Activated T-helper 2 cell treated with anti-CD3 and anti-CD28 coated beads, Interferon-gamma antibody, Interleukin-2, Interleukin-4, amounts not matched to agents 10 μg/mL and 5 μg/mL and 100 μg/mL, durations not matched to agents 14 hours and 24 hours and 36 hours (primary cell): Measurements from ENCODE around the gene TSHZ1. TPM values are rescaled to one million over a fixed set of nuclear protein-coding genes. Genes with fewer than 3 reads are reported as not detected.
A peak's percentile ranks its signal among the peaks of the same experiment; 100 is the strongest.

Experiments used
- DNase-seq: peaks from one replicate; pipeline ENCODE4 v3.0.0; 2021; ENCODE audit warnings: low spot score
- H3K27ac Mint-ChIP-seq: one replicate; pipeline ENCODE4 v1.8.0; 2021; ENCODE audit warnings: mixed read lengths
- H3K27me3 Mint-ChIP-seq: one replicate; pipeline ENCODE4 v1.8.0; 2021; ENCODE audit warnings: low read depth, mixed read lengths
- H3K36me3 Mint-ChIP-seq: one replicate; pipeline ENCODE4 v1.8.0; 2021; ENCODE audit warnings: low read depth, mixed read lengths
- H3K4me1 Mint-ChIP-seq: one replicate; pipeline ENCODE4 v1.8.0; 2021; ENCODE audit warnings: low read depth, mixed read lengths
- H3K4me3 Mint-ChIP-seq: one replicate; pipeline ENCODE4 v1.8.0; 2021; ENCODE audit warnings: low read depth, mild to moderate bottlenecking, moderate library complexity, mixed read lengths
- H3K9me3 Mint-ChIP-seq: one replicate; pipeline ENCODE4 v1.8.0; 2021; ENCODE audit warnings: mixed read lengths
- intact Hi-C: fragments of 100-400 bp; cut with micrococcal nuclease; formaldehyde crosslinking; loops from one replicate; pipeline ENCODE4 v1.15.1; 2023
- total RNA-seq: library from RNA; stranded (reverse); gene quantifications from 2 replicates; pipeline ENCODE4 v1.2.3, GENCODE V29; 2022

TSHZ1 gene
- total RNA-seq, 1 donor from 2014 or later = 12.0 TPM

DNA sequence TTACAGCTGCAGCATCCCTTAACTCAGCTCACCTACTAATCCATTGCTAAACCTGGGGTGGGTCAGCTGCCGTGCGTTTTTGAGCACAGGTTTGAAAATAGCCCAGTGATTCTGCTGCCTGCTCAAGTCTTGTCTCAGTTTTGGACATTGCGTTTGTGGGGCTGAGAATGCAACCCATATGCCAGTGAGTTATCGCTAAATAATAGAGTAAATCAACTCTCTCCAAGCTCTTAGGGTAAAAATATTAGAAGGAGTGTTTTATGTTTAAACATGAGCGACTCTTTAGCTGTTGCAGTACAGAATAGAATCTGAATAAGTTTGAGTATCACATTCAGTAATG is 2.1 kb downstream of the TSHZ1 start:
- Mint-ChIP-seq H3K36me3 (peaks cover 15% of the 10 kb centered on the region), H3K9me3 (no peaks in the 10 kb centered on the region), H3K27me3 (peaks cover 2% of the 10 kb centered on the region), H3K27ac (peak overlapping the region; percentile 80), H3K4me1 (peaks cover 52% of the 10 kb centered on the region), H3K4me3 (peak overlapping the region; percentile 87)
- no peak for DNase-seq
- intact Hi-C loops = loop anchor here (5.0 to 10.0 kb wide), 3 partner anchors 838 to 1280 kb away; no protein-coding TSS in a partner anchor

DNA sequence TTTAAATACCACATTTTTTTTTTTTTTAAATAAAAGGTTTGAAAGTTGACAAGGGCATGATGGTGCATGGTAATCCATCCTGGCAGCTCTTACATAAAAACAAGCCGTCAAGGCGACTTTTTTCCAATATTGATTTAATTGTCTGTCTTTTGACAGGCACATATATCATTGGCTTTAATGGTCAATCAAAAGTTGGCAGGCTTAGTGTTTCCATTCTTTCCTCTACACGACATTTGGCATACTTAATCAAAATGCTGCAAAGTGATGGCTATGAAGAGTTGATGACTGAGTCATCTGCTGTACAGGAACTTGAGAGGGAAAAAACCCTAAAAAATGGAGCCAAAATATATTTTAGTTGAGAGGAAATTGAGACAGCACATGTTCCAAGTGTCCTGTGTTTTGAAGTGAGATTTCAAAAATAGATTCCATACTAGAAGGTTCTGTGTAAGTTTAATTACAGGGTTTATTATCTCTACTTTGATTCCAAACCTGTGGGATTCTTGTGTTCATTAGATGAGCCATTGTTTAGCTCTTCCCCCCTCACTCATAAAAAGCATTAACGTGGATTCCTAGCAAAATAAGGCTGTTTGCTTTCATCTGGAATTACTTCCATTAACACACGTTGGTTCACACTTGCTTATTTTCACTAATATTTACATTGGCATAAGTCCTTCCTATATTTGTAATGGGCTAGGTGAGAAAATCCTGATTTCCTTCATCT is 3.2 kb downstream of the TSHZ1 start:
- Mint-ChIP-seq H3K4me1 (peaks cover 47% of the 10 kb centered on the region), H3K4me3 (no peak overlapping the region), H3K27me3 (no peaks in the 10 kb centered on the region), H3K36me3 (peaks cover 11% of the 10 kb centered on the region), H3K27ac (no peak overlapping the region), H3K9me3 (no peaks in the 10 kb centered on the region)
- intact Hi-C loops = loop anchor here (5.0 to 10.0 kb wide), 3 partner anchors 839 to 1279 kb away; no protein-coding TSS in a partner anchor
- DNase-seq = no peak

GRCh38 chr18:75214332-75214690 is 3.7 kb downstream of the TSHZ1 start:
- intact Hi-C loops = loop anchor here (5.0 to 10.0 kb wide), 3 partner anchors 840 to 1278 kb away; no protein-coding TSS in a partner anchor
- Mint-ChIP-seq H3K9me3 (no peaks in the 10 kb centered on the region), H3K4me1 (peaks cover 47% of the 10 kb centered on the region), H3K36me3 (peaks cover 11% of the 10 kb centered on the region), H3K4me3 (no peak overlapping the region), H3K27ac (no peak overlapping the region), H3K27me3 (no peaks in the 10 kb centered on the region)
- no peak for DNase-seq

DNA sequence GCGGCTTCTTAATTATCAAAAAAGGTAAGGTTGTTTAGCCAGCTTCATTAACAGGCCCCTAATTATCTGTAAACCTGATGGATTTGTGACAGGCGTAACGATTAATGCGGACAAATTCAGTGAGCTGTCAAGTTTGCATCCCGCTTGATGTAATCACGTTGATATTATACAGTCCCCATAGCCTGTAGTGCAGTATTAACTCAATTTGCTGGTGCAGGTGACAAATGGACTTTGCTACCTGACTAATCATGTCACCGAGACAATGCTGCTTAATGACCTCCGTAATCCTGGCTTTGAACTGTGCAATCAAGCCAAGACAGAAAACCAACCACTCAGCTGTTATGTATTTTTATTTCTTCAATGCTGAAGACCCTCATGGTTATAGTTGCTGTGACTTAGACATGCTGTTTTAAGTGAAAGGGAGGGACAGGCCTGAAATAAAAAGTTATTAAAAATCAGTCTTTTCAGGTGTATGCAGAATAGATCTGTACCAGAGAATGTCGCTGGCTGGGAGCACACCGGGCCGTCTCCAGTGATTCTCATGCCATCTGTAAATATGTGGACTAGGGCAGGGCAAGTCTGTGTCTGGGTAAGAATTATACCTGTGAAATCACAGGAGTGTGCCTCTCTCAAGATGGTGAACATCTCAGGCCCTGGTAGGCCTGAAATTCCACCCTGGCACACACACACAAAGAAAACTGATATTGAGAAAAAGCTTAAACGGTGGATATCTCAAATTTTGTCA is 4.3 kb downstream of the TSHZ1 start:
- peaks cover 43% of the 10 kb centered on the region for H3K4me1 Mint-ChIP-seq
- no peak for DNase-seq
- H3K27ac Mint-ChIP-seq = no peak overlapping the region
- intact Hi-C loops = loop anchor here (5.0 to 10.0 kb wide), 3 partner anchors 840 to 1277 kb away; no protein-coding TSS in a partner anchor
- no peaks in the 10 kb centered on the region for H3K27me3 Mint-ChIP-seq
- H3K9me3 Mint-ChIP-seq = no peaks in the 10 kb centered on the region
- H3K4me3 Mint-ChIP-seq = no peak overlapping the region
- H3K36me3 Mint-ChIP-seq = peaks cover 11% of the 10 kb centered on the region

- Mint-ChIP-seq H3K36me3 (peaks cover 10% of the 10 kb centered on the region), H3K4me3 (no peak overlapping the region), H3K27me3 (no peaks in the 10 kb centered on the region), H3K4me1 (peaks cover 40% of the 10 kb centered on the region), H3K27ac (no peak overlapping the region), H3K9me3 (no peaks in the 10 kb centered on the region)
- intact Hi-C loops = loop anchor here (10.0 kb wide), 2 partner anchors 841 to 1159 kb away; no protein-coding TSS in a partner anchor
- no peak for DNase-seq
Observed at GRCh38 chr18:75215663-75216062, 5.1 kb downstream of the TSHZ1 start.

DNA sequence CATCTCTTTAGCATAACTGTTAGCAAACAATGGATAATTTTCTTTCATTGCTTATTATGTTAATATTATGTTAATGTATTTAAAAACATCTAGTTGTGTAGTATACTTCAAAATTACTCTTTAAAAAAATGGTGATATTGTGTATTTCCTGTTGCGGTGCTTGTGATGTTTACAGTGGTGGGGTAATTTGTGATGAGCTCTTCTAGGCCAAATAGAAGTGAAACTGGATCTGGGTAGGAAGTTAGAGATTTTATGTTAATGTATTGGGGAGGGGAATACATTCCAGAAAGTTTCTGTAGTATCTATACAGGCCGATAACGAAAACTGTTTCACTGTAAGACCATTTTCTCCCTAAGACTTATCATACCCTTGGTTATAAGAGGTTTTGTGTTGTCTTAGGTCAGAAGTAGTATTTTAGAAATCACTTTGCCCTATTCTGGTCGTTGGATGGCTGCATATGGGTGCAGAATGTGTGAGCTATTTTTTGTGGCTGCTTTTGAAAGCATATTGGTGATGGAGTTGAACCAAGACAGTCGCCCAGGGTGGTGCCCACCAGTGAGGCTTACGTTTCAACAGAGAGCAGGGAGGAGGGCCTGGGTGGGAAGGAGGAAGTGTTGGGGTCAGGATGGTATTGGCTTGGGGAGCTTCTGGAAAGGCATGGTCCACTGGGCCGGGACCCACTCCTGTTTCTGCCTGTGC is 5.8 kb downstream of the TSHZ1 start:
- intact Hi-C loops = loop anchor here (10.0 kb wide), 2 partner anchors 842 to 1158 kb away; no protein-coding TSS in a partner anchor
- DNase-seq = no peak

GRCh38 chr18:75216911-75217689 is 6.5 kb downstream of the TSHZ1 start:
- DNase-seq = no peak
- Mint-ChIP-seq H3K4me1 (peaks cover 37% of the 10 kb centered on the region), H3K36me3 (peaks cover 9% of the 10 kb centered on the region), H3K4me3 (no peak overlapping the region), H3K27ac (no peak overlapping the region), H3K27me3 (no peaks in the 10 kb centered on the region), H3K9me3 (no peaks in the 10 kb centered on the region)
- intact Hi-C loops = loop anchor here (10.0 kb wide), 2 partner anchors 842 to 1158 kb away; no protein-coding TSS in a partner anchor

More for the DNA sequence above, 5.8 kb downstream of the TSHZ1 start:
- Mint-ChIP-seq H3K27ac (peak overlapping the region; percentile 47), H3K27me3 (no peaks in the 10 kb centered on the region), H3K9me3 (no peaks in the 10 kb centered on the region), H3K36me3 (peaks cover 9% of the 10 kb centered on the region), H3K4me1 (peaks cover 37% of the 10 kb centered on the region), H3K4me3 (no peak overlapping the region)

- H3K27me3 Mint-ChIP-seq = no peaks in the 10 kb centered on the region
- intact Hi-C loops = loop anchor here (10.0 kb wide), 2 partner anchors 843 to 1157 kb away; no protein-coding TSS in a partner anchor
- no peak overlapping the region for H3K27ac Mint-ChIP-seq
- H3K4me3 Mint-ChIP-seq = no peak overlapping the region
- H3K36me3 Mint-ChIP-seq = peaks cover 5% of the 10 kb centered on the region
- H3K4me1 Mint-ChIP-seq = peaks cover 29% of the 10 kb centered on the region
- DNase-seq = no peak
- no peaks in the 10 kb centered on the region for H3K9me3 Mint-ChIP-seq
Observed at GRCh38 chr18:75218065-75218923, 7.7 kb downstream of the TSHZ1 start.

DNA sequence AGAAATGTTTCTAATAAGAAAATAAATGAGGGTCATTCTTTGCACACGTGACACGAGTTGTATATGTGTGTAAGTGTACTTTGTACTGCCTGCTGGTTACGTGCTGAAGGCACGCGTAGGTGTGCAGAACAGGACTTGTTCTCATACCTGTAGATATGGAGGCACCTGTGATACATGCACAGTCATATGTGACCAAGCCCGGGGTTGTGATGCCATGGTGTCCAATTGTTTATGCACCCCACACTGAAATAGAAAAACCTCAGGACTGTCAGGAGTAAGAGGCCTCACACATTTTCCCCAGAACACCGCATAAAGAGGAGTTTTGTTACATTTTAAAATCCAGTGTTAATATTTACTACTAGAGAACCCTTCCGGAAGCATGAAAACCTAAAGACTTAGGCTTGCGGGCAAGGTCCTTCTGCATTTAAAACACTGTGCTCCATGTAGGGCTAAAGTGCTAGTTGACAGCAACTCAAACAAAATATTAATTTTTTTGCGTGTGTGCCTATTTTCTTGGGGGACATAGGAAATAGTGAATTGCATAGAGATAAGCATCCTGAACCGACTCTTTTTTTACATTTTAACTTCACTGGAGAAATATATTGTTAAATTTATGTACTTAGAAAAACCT is 9.3 kb downstream of the TSHZ1 start:
- Mint-ChIP-seq H3K36me3 (peaks cover 5% of the 10 kb centered on the region), H3K27ac (no peak overlapping the region), H3K9me3 (no peaks in the 10 kb centered on the region), H3K27me3 (no peaks in the 10 kb centered on the region), H3K4me1 (peaks cover 22% of the 10 kb centered on the region), H3K4me3 (no peak overlapping the region)
- intact Hi-C loops = loop anchor here (10.0 kb wide), 2 partner anchors 845 to 1155 kb away; no protein-coding TSS in a partner anchor
- no peak for DNase-seq

DNA sequence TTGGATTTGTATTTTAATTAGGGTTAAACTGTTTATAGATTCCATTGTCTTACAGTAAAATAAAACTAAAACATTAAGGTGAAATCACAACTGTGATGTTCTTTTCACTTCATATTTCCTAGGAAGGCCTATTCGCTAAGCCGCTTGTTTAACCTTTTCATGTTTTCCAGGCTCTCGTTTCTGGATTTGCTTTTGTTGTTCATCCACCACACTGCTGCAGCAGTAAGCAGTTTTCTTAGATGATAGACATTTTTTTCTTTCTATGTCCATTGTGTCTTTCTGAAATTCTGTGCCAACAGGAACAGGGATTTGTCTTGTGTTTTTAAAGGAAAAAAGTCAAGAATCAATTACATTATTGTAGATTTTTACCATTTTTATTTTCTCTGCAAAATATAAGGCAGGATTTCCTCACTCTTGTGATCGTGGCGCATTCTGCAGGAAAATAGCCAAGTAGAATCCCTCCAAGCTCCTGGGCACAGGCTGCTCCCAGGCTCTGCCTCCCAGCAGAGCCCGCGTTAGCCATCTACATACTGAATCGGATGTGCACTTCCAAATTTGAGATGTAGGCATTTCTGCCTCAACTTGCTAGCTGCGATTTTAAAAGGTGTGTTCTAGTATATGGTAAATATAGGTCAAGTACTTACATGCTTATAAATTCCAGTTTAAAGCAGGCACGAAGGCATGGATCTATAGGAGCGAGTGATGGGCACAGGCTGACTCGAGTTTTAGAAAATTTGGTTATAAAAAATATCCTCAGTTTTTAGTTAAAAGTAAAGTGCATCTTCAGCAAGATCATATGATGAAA is 10.2 kb downstream of the TSHZ1 start:
- Mint-ChIP-seq H3K4me1 (peaks cover 13% of the 10 kb centered on the region), H3K9me3 (no peaks in the 10 kb centered on the region), H3K4me3 (no peak overlapping the region), H3K27me3 (no peaks in the 10 kb centered on the region), H3K27ac (no peak overlapping the region), H3K36me3 (no peaks in the 10 kb centered on the region)
- no peak for DNase-seq
- intact Hi-C loops = no loop called here
